HG03039 (cell line): Measurements from ENCODE around the gene KDM4C.
"Not testable (repeated sequence)": the region's sequence is repeated elsewhere in the genome, so short reads cannot be mapped to it uniquely, and the experiment has no call there.

Experiments
- ATAC-seq: cut with Tn5 transposase; IDR thresholded peaks from one replicate; pipeline ENCODE4 v1.9.1; 2021; ENCODE audit warnings: mild to moderate bottlenecking, moderate library complexity; ENCODE audit not compliant: unreplicated experiment

KDM4C gene

GRCh38 chr9:6757456-6758247 lies at the start of gene KDM4C:
Gene KDM4C, plus strand, starts transcription at chr9:6757973. Its CDS starts 35,016 bp downstream, at chr9:6792989.
- peak; percentile 82 for ATAC-seq

- no peak for ATAC-seq
Measured at GRCh38 chr9:6708732-6709131, 49.0 kb upstream of the KDM4C start.

GRCh38 chr9:6711403-6711802 lies 46.4 kb upstream of the KDM4C start:
- ATAC-seq = no peak

- ATAC-seq = no peak
Measured at GRCh38 chr9:6712041-6712440, 45.7 kb upstream of the KDM4C start.

- ATAC-seq = no peak
Measured at GRCh38 chr9:6714176-6714575, 43.6 kb upstream of the KDM4C start.

- not testable (repeated sequence) for ATAC-seq
Measured at GRCh38 chr9:6715153-6715754, 42.5 kb upstream of the KDM4C start.

- peak; percentile 90 for ATAC-seq
Measured at GRCh38 chr9:6715755-6716643, 41.8 kb upstream of the KDM4C start.

- ATAC-seq = no peak
Measured at GRCh38 chr9:6716766-6717165, 41.0 kb upstream of the KDM4C start.

- no peak for ATAC-seq
Measured at GRCh38 chr9:6723881-6724420, 33.8 kb upstream of the KDM4C start.

GRCh38 chr9:6733257-6733656 lies 24.5 kb upstream of the KDM4C start:
- no peak for ATAC-seq

GRCh38 chr9:6733831-6734230 lies 23.9 kb upstream of the KDM4C start:
- no peak for ATAC-seq

- no peak for ATAC-seq
Measured at GRCh38 chr9:6735422-6735821, 22.4 kb upstream of the KDM4C start.

- no peak for ATAC-seq
Measured at GRCh38 chr9:6739218-6739617, 18.6 kb upstream of the KDM4C start.

GRCh38 chr9:6748861-6749260 lies 8.9 kb upstream of the KDM4C start:
- ATAC-seq = not testable (repeated sequence)

GRCh38 chr9:6754861-6755260 lies 2.9 kb upstream of the KDM4C start:
- not testable (repeated sequence) for ATAC-seq

- peak; percentile 27 for ATAC-seq
Measured at GRCh38 chr9:6757132-6757455, 679 bp upstream of the KDM4C start.

- ATAC-seq = peak; percentile 17
Measured at GRCh38 chr9:6758248-6758497, 400 bp downstream of the KDM4C start.

GRCh38 chr9:6758498-6759184 lies 868 bp downstream of the KDM4C start:
- peak; percentile 15 for ATAC-seq

GRCh38 chr9:6759185-6759977 lies 1.6 kb downstream of the KDM4C start:
- ATAC-seq = peak; percentile 3

GRCh38 chr9:6761306-6761705 lies 3.5 kb downstream of the KDM4C start:
- ATAC-seq = no peak
